Omental fat pad (tissue), 4 donors: ENCODE measurements around the gene GPR68. TPM values are rescaled to one million over a fixed set of nuclear protein-coding genes. Genes with fewer than 3 reads are reported as not detected.
"Not testable (repeated sequence)": the region's sequence is repeated elsewhere in the genome, so short reads cannot be mapped to it uniquely, and the experiment has no call there.

Experiments
- ATAC-seq: fragments of 150-250 bp; one replicate; pipeline ENCODE4 v1.9.1; 2016; ENCODE audit warnings: mild to moderate bottlenecking, moderate library complexity; ENCODE audit not compliant: low FRiP score
- DNase-seq: peaks from one replicate; pipeline ENCODE4 v3.0.0-alpha.2; 2019; ENCODE audit warnings: low spot score
- CTCF ChIP-seq, 3 donors: fragments of 450-650 bp; IDR thresholded peaks; one replicate each; pipeline ENCODE4 v1.5.1; 2016 to 2017; ENCODE audit warnings: antibody characterized with exemption in 3 of 3, mild to moderate bottlenecking in 3 of 3, moderate library complexity in 2 of 3
- total RNA-seq, 4 donors: library from RNA; depleted of rRNA; stranded (reverse); fragments of >200 nt; gene quantifications; one replicate each; pipeline ENCODE4 v1.1.0, GENCODE V29; 2016

Gene GPR68
- total RNA-seq, 4 donors from 2014 or later, result 0.19 to 0.36 (median 0.19) TPM; not detected in 1

GRCh38 chr14:91267965-91268437, 23.5 kb upstream of the GPR68 start:
- ATAC-seq (no peak), DNase-seq (no peak)
- TF ChIP-seq CTCF (IDR thresholded peaks at IDR 0.05), result no peak

- not testable (repeated sequence) for DNase-seq, ATAC-seq
Observed at GRCh38 chr14:91266276-91266675, 21.8 kb upstream of the GPR68 start.

- no peak for ATAC-seq
- no peak for DNase-seq
- no peak for TF ChIP-seq CTCF (IDR thresholded peaks at IDR 0.05)
Observed at GRCh38 chr14:91265404-91265803, 20.9 kb upstream of the GPR68 start.

- ATAC-seq (peak; percentile 27), DNase-seq (no peak)
- no peak for TF ChIP-seq CTCF (IDR thresholded peaks at IDR 0.05)
Observed at GRCh38 chr14:91264151-91265150, 19.9 kb upstream of the GPR68 start.

GRCh38 chr14:91263329-91263728, 18.8 kb upstream of the GPR68 start:
- ATAC-seq, result no peak
- no peak for DNase-seq
- no peak for TF ChIP-seq CTCF (IDR thresholded peaks at IDR 0.05)

- ATAC-seq (no peak), DNase-seq (no peak)
- TF ChIP-seq CTCF (IDR thresholded peaks at IDR 0.05), result no peak
Observed at GRCh38 chr14:91261986-91262549, 17.6 kb upstream of the GPR68 start.

- DNase-seq (no peak), ATAC-seq (no peak)
Observed at GRCh38 chr14:91261115-91261514, 16.6 kb upstream of the GPR68 start.

More at GRCh38 chr14:91261115-91261514, 16.6 kb upstream of the GPR68 start:
- TF ChIP-seq CTCF (IDR thresholded peaks at IDR 0.05), result no peak
